GM23338 (cell line): Measurements from ENCODE around the gene HRH2.

ENCODE experiments used
- CREB1 ChIP-seq: fragments of 250-450 bp; sonication (Bioruptor Pico); IDR thresholded peaks from 2 replicates; pipeline ENCODE4 v1.5.0; 2020; ENCODE audit warnings: low read depth, mild to moderate bottlenecking, moderate library complexity
- CTCF ChIP-seq, 2 experiments: fragments of 200-600 bp in 1 of 2; sonication (generic) in 1 of 2; conservative IDR thresholded peaks; 2 replicates each; pipeline versions ENCODE4 v1.5.1 to v1.6.1; 2016 to 2017; ENCODE audit warnings: antibody characterized with exemption in 2 of 2, low read depth in 2 of 2, mild to moderate bottlenecking in 2 of 2, moderate library complexity in 1 of 2
- ETS1 ChIP-seq: IDR thresholded peaks from 2 replicates; pipeline ENCODE4 v1.6.1; 2016; ENCODE audit warnings: antibody characterized with exemption
- EZH2 ChIP-seq: fragments of 200-600 bp; sonication (generic); IDR thresholded peaks from one replicate; pipeline ENCODE4 v1.8.0; 2017; ENCODE audit warnings: antibody characterized with exemption, mild to moderate bottlenecking, low read depth; ENCODE audit not compliant: unreplicated experiment
- EZH2phosphoT487 ChIP-seq: fragments of 200-600 bp; sonication (generic); IDR thresholded peaks from one replicate; pipeline ENCODE4 v1.8.1; 2018; ENCODE audit warnings: antibody characterized with exemption; ENCODE audit not compliant: unreplicated experiment
- NANOG ChIP-seq: IDR thresholded peaks from 2 replicates; pipeline ENCODE4 v1.6.1; 2016; ENCODE audit warnings: antibody characterized with exemption, borderline replicate concordance
- POLR2AphosphoS5 ChIP-seq: IDR thresholded peaks from 2 replicates; pipeline ENCODE4 v1.6.1; 2016; ENCODE audit warnings: antibody characterized with exemption, low read depth
- REST ChIP-seq: IDR thresholded peaks from one replicate; pipeline ENCODE4 v1.6.1; 2018; ENCODE audit warnings: antibody characterized with exemption; ENCODE audit not compliant: unreplicated experiment
- ZNF114 ChIP-seq: fragments of 250-450 bp; sonication (Bioruptor Pico); IDR thresholded peaks from 2 replicates; pipeline ENCODE4 v1.5.0; 2020; ENCODE audit warnings: mild to moderate bottlenecking, moderate library complexity

GRCh38 chr5:175677571-175677970 lies 19.7 kb downstream of the HRH2 start:
- no peak for TF ChIP-seq CTCF (conservative IDR thresholded peaks at IDR 0.05; ENCODE audit: low read depth in 2 of 2)
- TF ChIP-seq CREB1 (CRISPR knock-in tag), result no peak
- no peak for TF ChIP-seq EZH2phosphoT487
- no peak for TF ChIP-seq EZH2
- TF ChIP-seq POLR2AphosphoS5, result no peak
- TF ChIP-seq ZNF114 (CRISPR knock-in tag), result no peak
- TF ChIP-seq NANOG, result no peak
- no peak for TF ChIP-seq ETS1
- TF ChIP-seq REST, result no peak
